ENCODE results near the gene GOLM1.

The GOLM1 gene

DNA sequence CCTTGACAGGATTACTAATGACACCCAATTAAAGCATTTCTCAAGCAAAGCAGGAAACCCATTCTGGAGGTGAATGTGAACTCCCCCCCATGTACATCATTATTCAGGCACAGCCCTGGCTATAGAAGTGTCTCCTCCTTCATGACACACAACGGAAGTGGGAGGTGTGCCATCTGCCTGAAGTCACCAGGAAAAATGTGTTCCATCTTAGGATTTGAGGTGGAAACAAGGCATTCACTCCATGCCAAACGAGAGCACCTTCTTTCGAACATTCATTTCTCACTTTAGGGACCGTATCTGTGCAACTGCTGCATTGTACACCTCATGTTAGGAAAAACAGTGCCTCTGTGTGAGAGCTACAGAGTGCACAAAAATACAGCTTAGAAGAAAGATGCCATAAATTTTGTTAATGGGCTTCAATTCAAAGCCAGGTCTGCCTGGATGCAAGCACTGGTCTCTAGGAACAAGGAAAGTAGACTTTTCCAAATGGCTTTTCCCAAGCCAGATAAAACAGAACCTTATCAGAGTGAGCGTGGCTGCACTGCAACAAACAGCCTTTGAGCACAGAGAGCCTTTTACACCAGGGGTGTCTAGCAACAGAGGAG, 19.4 kb downstream of the GOLM1 start:
- no peak overlapping the region for H3K4me2 ChIP-seq (ENCODE audit: low read length)

DNA sequence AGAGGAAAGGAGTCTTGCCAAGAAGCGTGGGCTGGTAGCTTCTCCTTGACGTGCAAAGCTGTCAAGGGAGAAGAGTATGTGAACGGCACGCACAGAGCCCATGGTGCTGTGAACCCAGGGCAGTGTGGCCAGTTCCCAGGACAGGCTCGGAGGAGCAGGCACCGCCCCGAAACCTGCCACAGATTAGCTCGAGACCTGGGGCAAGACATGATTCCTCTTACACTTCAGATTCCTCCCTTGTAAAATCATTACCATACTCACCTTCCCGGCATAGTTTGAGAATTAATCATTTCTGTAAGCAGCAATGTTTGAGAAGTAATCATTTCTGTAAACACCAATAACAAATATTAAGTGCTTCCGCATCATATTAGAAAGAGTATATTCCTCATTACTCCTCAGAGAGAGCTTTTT, 19.9 kb downstream of the GOLM1 start:
- Histone ChIP-seq H2AFZ (ENCODE audit: low read depth, low read length) (no peak overlapping the region), H3K27me3 (ENCODE audit: low read depth, low read length) (no peaks in the 10 kb centered on the region), H3K79me2 (ENCODE audit: low read length) (no peaks in the 10 kb centered on the region), H3K9me3 (ENCODE audit: insufficient read depth, low read length) (no peaks in the 10 kb centered on the region), H3K4me3 (ENCODE audit: low read length) (no peak overlapping the region), H3K27ac (ENCODE audit: low read length) (no peak overlapping the region), H3K36me3 (replicated peaks; ENCODE audit: low read depth, low read length) (no peaks in the 10 kb centered on the region), H3K9ac (ENCODE audit: low read length) (no peak overlapping the region), H4K20me1 (ENCODE audit: insufficient read depth, low read length) (no peaks in the 10 kb centered on the region), H3K4me1 (ENCODE audit: low read length) (no peaks in the 10 kb centered on the region), H3K4me2 (ENCODE audit: low read length) (no peak overlapping the region)
- no peak for TF ChIP-seq CTCF (IDR thresholded peaks at IDR 0.05; ENCODE audit: low read depth, low read length)
- no peak for TF ChIP-seq EZH2phosphoT487 (IDR thresholded peaks at IDR 0.05; ENCODE audit: low read depth)

More for the DNA sequence above, 19.4 kb downstream of the GOLM1 start:
- Histone ChIP-seq H3K27me3 (ENCODE audit: low read depth, low read length) (no peaks in the 10 kb centered on the region), H3K9ac (ENCODE audit: low read length) (no peak overlapping the region), H3K9me3 (ENCODE audit: insufficient read depth, low read length) (no peaks in the 10 kb centered on the region), H3K4me3 (ENCODE audit: low read length) (no peak overlapping the region), H4K20me1 (ENCODE audit: insufficient read depth, low read length) (no peaks in the 10 kb centered on the region), H2AFZ (ENCODE audit: low read depth, low read length) (no peak overlapping the region), H3K79me2 (ENCODE audit: low read length) (no peaks in the 10 kb centered on the region), H3K4me1 (ENCODE audit: low read length) (no peaks in the 10 kb centered on the region), H3K27ac (ENCODE audit: low read length) (no peak overlapping the region), H3K36me3 (replicated peaks; ENCODE audit: low read depth, low read length) (no peaks in the 10 kb centered on the region)
- TF ChIP-seq EZH2phosphoT487 (IDR thresholded peaks at IDR 0.05; ENCODE audit: low read depth): no peak
- no peak for TF ChIP-seq CTCF (IDR thresholded peaks at IDR 0.05; ENCODE audit: low read depth, low read length)

- no peaks in the 10 kb centered on the region for H3K36me3 ChIP-seq (replicated peaks; ENCODE audit: low read depth, low read length)
- H3K9me3 ChIP-seq (ENCODE audit: insufficient read depth, low read length): no peaks in the 10 kb centered on the region
- H2AFZ ChIP-seq (ENCODE audit: low read depth, low read length): no peak overlapping the region
- H3K27me3 ChIP-seq (ENCODE audit: low read depth, low read length): no peaks in the 10 kb centered on the region
- TF ChIP-seq CTCF (IDR thresholded peaks at IDR 0.05; ENCODE audit: low read depth, low read length): no peak
- TF ChIP-seq EZH2phosphoT487 (IDR thresholded peaks at IDR 0.05; ENCODE audit: low read depth): no peak
- H3K79me2 ChIP-seq (ENCODE audit: low read length): no peaks in the 10 kb centered on the region
- no peak overlapping the region for H3K27ac ChIP-seq (ENCODE audit: low read length)
- no peaks in the 10 kb centered on the region for H4K20me1 ChIP-seq (ENCODE audit: insufficient read depth, low read length)
- H3K4me3 ChIP-seq (ENCODE audit: low read length): no peak overlapping the region
- no peak overlapping the region for H3K4me2 ChIP-seq (ENCODE audit: low read length)
- no peaks in the 10 kb centered on the region for H3K4me1 ChIP-seq (ENCODE audit: low read length)
- no peak overlapping the region for H3K9ac ChIP-seq (ENCODE audit: low read length)
Measured at GRCh38 chr9:86078731-86079130, 20.6 kb downstream of the GOLM1 start.

DNA sequence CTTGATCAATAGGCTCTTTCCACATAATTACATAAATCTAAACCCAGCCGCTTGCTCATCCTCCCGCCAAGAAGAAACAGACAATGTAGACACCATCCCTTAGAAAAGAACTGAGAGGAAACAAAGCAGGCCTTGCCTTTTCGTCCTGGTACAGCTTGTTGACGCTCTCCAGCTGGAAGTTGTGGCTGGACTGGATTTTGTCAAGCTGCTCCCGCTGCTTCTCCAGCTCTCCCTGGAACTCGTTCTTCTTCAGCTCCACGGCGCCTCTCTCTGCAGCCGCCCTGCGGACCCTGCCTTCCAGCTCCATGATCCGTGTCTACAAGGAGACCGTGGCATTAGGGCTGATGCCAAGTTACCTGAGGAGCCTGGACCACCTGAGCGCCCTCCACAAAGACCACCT, 22.1 kb downstream of the GOLM1 start:
- Histone ChIP-seq H3K27ac (ENCODE audit: low read length) (no peak overlapping the region), H3K4me1 (ENCODE audit: low read length) (no peaks in the 10 kb centered on the region), H3K9me3 (ENCODE audit: insufficient read depth, low read length) (no peaks in the 10 kb centered on the region), H2AFZ (ENCODE audit: low read depth, low read length) (no peak overlapping the region), H4K20me1 (ENCODE audit: insufficient read depth, low read length) (no peaks in the 10 kb centered on the region), H3K79me2 (ENCODE audit: low read length) (no peaks in the 10 kb centered on the region), H3K9ac (ENCODE audit: low read length) (no peak overlapping the region), H3K4me2 (ENCODE audit: low read length) (no peak overlapping the region), H3K27me3 (ENCODE audit: low read depth, low read length) (no peaks in the 10 kb centered on the region), H3K36me3 (replicated peaks; ENCODE audit: low read depth, low read length) (no peaks in the 10 kb centered on the region), H3K4me3 (ENCODE audit: low read length) (no peak overlapping the region)
- no peak for TF ChIP-seq CTCF (IDR thresholded peaks at IDR 0.05; ENCODE audit: low read depth, low read length)
- no peak for TF ChIP-seq EZH2phosphoT487 (IDR thresholded peaks at IDR 0.05; ENCODE audit: low read depth)
